HCT116 (cell line): ENCODE data around the gene HOXB2. TPM values are rescaled to one million over a fixed set of nuclear protein-coding genes. Genes with fewer than 3 reads are reported as not detected.

ENCODE experiments used
- ATAC-seq: fragments of 200-7000 bp; cut with Tn5 transposase; 2 replicates; pipeline ENCODE4 v1.9.1; 2020; ENCODE audit warnings: mild to moderate bottlenecking, moderate library complexity
- BruUV-seq: library from RNA; stranded (reverse); fragments of 400-500 nt; replicated peaks from 2 replicates; lab custom pipeline; 2021; lab: Mats Ljungman, UMichigan
- CTCF ChIA-PET: fragments of 300-600 bp; sonication (Branson Sonifier 250); formaldehyde crosslinking; loops from one replicate; lab custom pipeline; 2021; ENCODE audit warnings: antibody characterized with exemption; lab: Charles Lee
- POLR2A ChIA-PET: fragments of 300-600, 350-600 bp; sonication (Branson Sonifier 250); formaldehyde crosslinking; loops from one replicate; lab custom pipeline; 2021; ENCODE audit warnings: antibody characterized with exemption; lab: Charles Lee
- RAD21 ChIA-PET, 2 experiments: fragments of 300-600 bp; sonication (Branson Sonifier 250); formaldehyde crosslinking; loops; one replicate each; lab custom pipeline; 2023; ENCODE audit warnings: low total read pairs in 2 of 2; ENCODE audit not compliant: uncharacterized antibody in 2 of 2, unreplicated experiment in 2 of 2, low non-redundant PET in 1 of 2; lab: Charles Lee
- DNase-seq: peaks from one replicate; pipeline ENCODE4 v3.0.0-alpha.2; 2010; ENCODE audit warnings: low read depth, low spot score
- H2AFZ ChIP-seq: fragments of 200-600 bp; shearing (Covaris generic), sonication (generic); 2 replicates; pipeline ENCODE4 v1.6.1; 2017; ENCODE audit warnings: low read depth, mixed run types, mixed read lengths, antibody characterized with exemption, low read length; ENCODE audit not compliant: poor library complexity, severe bottlenecking
- H3K27ac ChIP-seq: 2 replicates; pipeline ENCODE4 v1.5.1; 2012; ENCODE audit warnings: low read depth, low read length
- H3K27me3 ChIP-seq: fragments of 200-600 bp; sonication (generic); 2 replicates; pipeline ENCODE4 v1.6.1; 2016; ENCODE audit warnings: mixed run types, low read length, mixed read lengths; ENCODE audit not compliant: insufficient read depth
- H3K36me3 ChIP-seq, 2 experiments: fragments of 200-500 bp in 1 of 2; fragments of 200-600 bp in 1 of 2; sonication (Bioruptor generic) in 1 of 2; sonication (generic) in 1 of 2; 2 replicates each; pipeline versions ENCODE4 v1.5.1 to v1.6.1; 2014 to 2016; ENCODE audit warnings: low read length in 2 of 2, inconsistent platforms in 1 of 2, mixed read lengths in 1 of 2, mixed run types in 1 of 2; ENCODE audit not compliant: insufficient read depth in 2 of 2, control insufficient read depth in 1 of 2
- H3K4me1 ChIP-seq, 2 experiments: fragments of 200-600 bp in 1 of 2; sonication (generic) in 1 of 2; 2 replicates each; pipeline versions ENCODE4 v1.5.1 to v1.6.1; 2012 to 2017; ENCODE audit warnings: low read length in 2 of 2, inconsistent platforms in 1 of 2, mild to moderate bottlenecking in 1 of 2, mixed read lengths in 1 of 2, mixed run types in 1 of 2, moderate library complexity in 1 of 2; ENCODE audit not compliant: insufficient read depth in 2 of 2, control insufficient read depth in 1 of 2
- H3K4me2 ChIP-seq: fragments of 200-600 bp; sonication (generic); 2 replicates; pipeline ENCODE4 v1.6.1; 2017; ENCODE audit warnings: mixed run types, low read length, mixed read lengths
- H3K4me3 ChIP-seq, 2 experiments: fragments of 200-600 bp in 1 of 2; sonication (generic) in 1 of 2; replicated peaks in 1 of 2; 2 replicates each; pipeline ENCODE4 v1.5.1; 2011 to 2016; ENCODE audit warnings: low read length in 2 of 2, control low read depth in 1 of 2, low read depth in 1 of 2, mild to moderate bottlenecking in 1 of 2, mixed read lengths in 1 of 2, mixed run types in 1 of 2
- H3K79me2 ChIP-seq: fragments of 200-600 bp; sonication (generic); 2 replicates; pipeline ENCODE4 v1.6.1; 2017; ENCODE audit warnings: mild to moderate bottlenecking, mixed run types, low read length, moderate library complexity, mixed read lengths; ENCODE audit not compliant: insufficient read depth
- H3K9ac ChIP-seq: fragments of 200-600 bp; sonication (generic); 2 replicates; pipeline ENCODE4 v1.6.1; 2016; ENCODE audit warnings: low read length, mixed read lengths
- H3K9me2 ChIP-seq: fragments of 200-600 bp; sonication (generic), shearing (Covaris generic); 2 replicates; pipeline ENCODE4 v1.6.1; 2017; ENCODE audit warnings: mixed run types, mild to moderate bottlenecking, moderate library complexity; ENCODE audit not compliant: insufficient read depth
- H3K9me3 ChIP-seq, 2 experiments: fragments of 200-500 bp in 1 of 2; fragments of 200-600 bp in 1 of 2; sonication (Bioruptor generic) in 1 of 2; sonication (generic) in 1 of 2; 2 replicates each; pipeline ENCODE4 v1.6.1; 2014 to 2017; ENCODE audit warnings: low read length in 2 of 2, mixed read lengths in 2 of 2, inconsistent platforms in 1 of 2, low read depth in 1 of 2, mild to moderate bottlenecking in 1 of 2, mixed run types in 1 of 2, moderate library complexity in 1 of 2; ENCODE audit not compliant: control insufficient read depth in 1 of 2, insufficient read depth in 1 of 2
- H4K20me1 ChIP-seq: fragments of 200-600 bp; sonication (generic), shearing (Covaris generic); 2 replicates; pipeline ENCODE4 v1.6.1; 2017; ENCODE audit warnings: mixed run types, mild to moderate bottlenecking, moderate library complexity; ENCODE audit not compliant: insufficient read depth
- CBX3 ChIP-seq: IDR thresholded peaks from 2 replicates; pipeline ENCODE4 v1.6.1; 2012; ENCODE audit warnings: low read depth
- CEBPB ChIP-seq: IDR thresholded peaks from 2 replicates; pipeline ENCODE4 v1.6.1; 2012; ENCODE audit warnings: low read depth
- CTCF ChIP-seq, 3 experiments: fragments of 200-600 bp in 1 of 3; sonication (generic) in 1 of 3; IDR thresholded peaks in 2 of 3; conservative IDR thresholded peaks in 1 of 3; 2 replicates each; pipeline ENCODE4 v1.5.1; 2012 to 2017; ENCODE audit warnings: low read depth in 2 of 3, low read length in 2 of 3, antibody characterized with exemption in 1 of 3, borderline replicate concordance in 1 of 3, control low read depth in 1 of 3, mild to moderate bottlenecking in 1 of 3, mixed read lengths in 1 of 3, mixed run types in 1 of 3, moderate library complexity in 1 of 3; ENCODE audit not compliant: insufficient read depth in 1 of 3
- EGR1 ChIP-seq: IDR thresholded peaks from 2 replicates; pipeline ENCODE4 v1.6.1; 2012; ENCODE audit warnings: low read depth
- ELF1 ChIP-seq: IDR thresholded peaks from 2 replicates; pipeline ENCODE4 v1.6.1; 2012; ENCODE audit warnings: low read depth, borderline replicate concordance
- EZH2 ChIP-seq: fragments of 200-600 bp; sonication (generic); IDR thresholded peaks from 2 replicates; pipeline ENCODE4 v1.6.1; 2017; ENCODE audit warnings: antibody characterized with exemption, mixed run types
- EZH2phosphoT487 ChIP-seq: fragments of 200-600 bp; IDR thresholded peaks from 2 replicates; pipeline ENCODE4 v1.6.1; 2018; ENCODE audit warnings: antibody characterized with exemption, borderline replicate concordance
- FOSL1 ChIP-seq: IDR thresholded peaks from 2 replicates; pipeline ENCODE4 v1.6.1; 2012; ENCODE audit warnings: low read depth
- JUND ChIP-seq: IDR thresholded peaks from 2 replicates; pipeline ENCODE4 v1.6.1; 2012
- MAX ChIP-seq: IDR thresholded peaks from 2 replicates; pipeline ENCODE4 v1.6.1; 2012
- POLR2A ChIP-seq: IDR thresholded peaks from 2 replicates; pipeline ENCODE4 v1.7.0; 2011; ENCODE audit warnings: borderline replicate concordance; ENCODE audit not compliant: insufficient read depth, insufficient read length; ENCODE audit errors: extremely low read depth
- POLR2AphosphoS5 ChIP-seq: IDR thresholded peaks from 2 replicates; pipeline ENCODE4 v1.6.1; 2011; ENCODE audit warnings: mild to moderate bottlenecking, low read depth, low read length, moderate library complexity
- RAD21 ChIP-seq: IDR thresholded peaks from 2 replicates; pipeline ENCODE4 v1.6.1; 2012; ENCODE audit warnings: low read depth, mild to moderate bottlenecking
- SIN3A ChIP-seq: IDR thresholded peaks from 2 replicates; pipeline ENCODE4 v1.6.1; 2012; ENCODE audit warnings: low read depth
- SP1 ChIP-seq: IDR thresholded peaks from 2 replicates; pipeline ENCODE4 v1.6.1; 2012; ENCODE audit warnings: low read depth
- SRF ChIP-seq: IDR thresholded peaks from 2 replicates; pipeline ENCODE4 v1.6.1; 2012; ENCODE audit warnings: low read depth
- YY1 ChIP-seq: IDR thresholded peaks from 2 replicates; pipeline ENCODE4 v1.6.1; 2011; ENCODE audit warnings: low read length, low read depth, moderate library complexity, mild to moderate bottlenecking; ENCODE audit not compliant: insufficient replicate concordance; ENCODE audit errors: extremely low read depth
- ZBTB33 ChIP-seq: IDR thresholded peaks from 2 replicates; pipeline ENCODE4 v1.6.1; 2011; ENCODE audit warnings: mild to moderate bottlenecking, low read length, moderate library complexity; ENCODE audit not compliant: insufficient replicate concordance; ENCODE audit errors: extremely low read depth
- ZFX ChIP-seq: fragments of 450-650 bp; IDR thresholded peaks from 2 replicates; pipeline ENCODE4 v1.6.1; 2017
- intact Hi-C: fragments of 100-400 bp; cut with micrococcal nuclease; formaldehyde crosslinking; loops from 2 replicates; pipeline ENCODE4 v1.10.0; 2022
- total RNA-seq: library from RNA; stranded (reverse); gene quantifications from one replicate; pipeline ENCODE4 v1.2.1, GENCODE V29; 2021; ENCODE audit not compliant: unreplicated experiment

Gene HOXB2
- total RNA-seq, 1 experiment from 2014 or later, result 2.0 TPM

- RAD21 ChIA-PET, result no interaction called here
- Histone ChIP-seq H3K4me3 (no peak overlapping the region), H3K9ac (no peak overlapping the region), H4K20me1 (no peaks in the 10 kb centered on the region), H3K27ac (no peak overlapping the region), H3K4me2 (no peak overlapping the region), H3K36me3 (no peaks in the 10 kb centered on the region), H3K27me3 (no peaks in the 10 kb centered on the region), H3K9me3 (no peaks in the 10 kb centered on the region), H3K79me2 (no peaks in the 10 kb centered on the region), H3K9me2 (no peaks in the 10 kb centered on the region), H3K4me1 (peaks cover 14 to 27% of the 10 kb centered on the region in 2 experiments), H2AFZ (no peak overlapping the region)
- ATAC-seq, result no peak
- intact Hi-C loops, result no loop called here
- POLR2A ChIA-PET, result no interaction called here
- DNase-seq, result no peak
- no TSS peak for BruUV-seq
- CTCF ChIA-PET, result no interaction called here
- TF ChIP-seq SP1 (no peak), CTCF (IDR thresholded peaks at IDR 0.05 in 2 of 3, conservative IDR thresholded peaks at IDR 0.05 in 1 of 3; ENCODE audit: borderline replicate concordance in 1 of 3, insufficient read depth in 1 of 3, low read depth in 2 of 3, low read length in 2 of 3) (no peak), ELF1 (no peak), FOSL1 (no peak), SIN3A (no peak), RAD21 (no peak), CEBPB (no peak), SRF (no peak), POLR2AphosphoS5 (no peak), JUND (no peak), EZH2phosphoT487 (no peak), MAX (no peak), EGR1 (no peak), ZFX (no peak), EZH2 (no peak), CBX3 (no peak), POLR2A (no peak), ZBTB33 (no peak), YY1 (no peak)
Observed at GRCh38 chr17:48540213-48540612, 4.7 kb downstream of the HOXB2 start.
